ENCODE data around the gene CD177.
"Not testable (repeated sequence)": the region's sequence is repeated elsewhere in the genome, so short reads cannot be mapped to it uniquely, and the experiment has no call there.

CD177 gene

DNA sequence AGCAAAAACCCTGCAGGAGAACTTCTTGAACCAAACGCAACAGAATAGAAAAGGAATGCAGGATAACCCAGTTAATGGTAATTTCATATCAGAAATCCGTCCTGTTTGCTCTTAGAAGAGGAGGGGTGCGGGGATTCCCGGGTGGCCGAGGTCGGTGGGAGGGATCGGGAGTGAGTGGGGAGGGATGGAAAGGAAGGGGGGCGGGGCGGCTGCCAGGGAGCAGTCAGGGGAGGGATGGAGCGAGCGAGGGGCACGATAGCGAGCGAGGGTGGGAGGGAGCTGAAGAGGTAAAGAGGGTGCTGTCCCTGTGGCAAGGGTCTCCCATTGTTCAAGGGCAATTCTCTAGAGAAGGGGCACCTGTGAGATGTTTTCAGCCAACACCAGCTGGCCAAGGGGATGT is 26.5 kb downstream of the CD177 start:
- no peaks in the 10 kb centered on the region for H3K4me1 ChIP-seq (ENCODE audit: low read depth, poor library complexity, severe bottlenecking)
- no peak overlapping the region for H3K4me3 ChIP-seq (IDR thresholded peaks at IDR 0.05; ENCODE audit: insufficient read depth, low read depth, low read length)
- no peak overlapping the region for H3K27ac ChIP-seq
- TF ChIP-seq, protein P1, sequence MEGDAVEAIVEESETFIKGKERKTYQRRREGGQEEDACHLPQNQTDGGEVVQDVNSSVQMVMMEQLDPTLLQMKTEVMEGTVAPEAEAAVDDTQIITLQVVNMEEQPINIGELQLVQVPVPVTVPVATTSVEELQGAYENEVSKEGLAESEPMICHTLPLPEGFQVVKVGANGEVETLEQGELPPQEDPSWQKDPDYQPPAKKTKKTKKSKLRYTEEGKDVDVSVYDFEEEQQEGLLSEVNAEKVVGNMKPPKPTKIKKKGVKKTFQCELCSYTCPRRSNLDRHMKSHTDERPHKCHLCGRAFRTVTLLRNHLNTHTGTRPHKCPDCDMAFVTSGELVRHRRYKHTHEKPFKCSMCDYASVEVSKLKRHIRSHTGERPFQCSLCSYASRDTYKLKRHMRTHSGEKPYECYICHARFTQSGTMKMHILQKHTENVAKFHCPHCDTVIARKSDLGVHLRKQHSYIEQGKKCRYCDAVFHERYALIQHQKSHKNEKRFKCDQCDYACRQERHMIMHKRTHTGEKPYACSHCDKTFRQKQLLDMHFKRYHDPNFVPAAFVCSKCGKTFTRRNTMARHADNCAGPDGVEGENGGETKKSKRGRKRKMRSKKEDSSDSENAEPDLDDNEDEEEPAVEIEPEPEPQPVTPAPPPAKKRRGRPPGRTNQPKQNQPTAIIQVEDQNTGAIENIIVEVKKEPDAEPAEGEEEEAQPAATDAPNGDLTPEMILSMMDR (conservative IDR thresholded peaks at IDR 0.05; ENCODE audit: low read depth, low read length) = no peak
- no peaks in the 10 kb centered on the region for H3K36me3 ChIP-seq (ENCODE audit: insufficient read depth)
- no peaks in the 10 kb centered on the region for H3K27me3 ChIP-seq (ENCODE audit: insufficient read depth, low read depth)
- H2AFZ ChIP-seq (ENCODE audit: low read depth) = no peak overlapping the region
- no peak overlapping the region for H3K4me2 ChIP-seq
- H3K79me2 ChIP-seq (ENCODE audit: insufficient read depth, low read depth) = no peaks in the 10 kb centered on the region
- no peaks in the 10 kb centered on the region for H4K20me1 ChIP-seq (ENCODE audit: insufficient read depth)
- H3K9ac ChIP-seq = no peak overlapping the region

DNA sequence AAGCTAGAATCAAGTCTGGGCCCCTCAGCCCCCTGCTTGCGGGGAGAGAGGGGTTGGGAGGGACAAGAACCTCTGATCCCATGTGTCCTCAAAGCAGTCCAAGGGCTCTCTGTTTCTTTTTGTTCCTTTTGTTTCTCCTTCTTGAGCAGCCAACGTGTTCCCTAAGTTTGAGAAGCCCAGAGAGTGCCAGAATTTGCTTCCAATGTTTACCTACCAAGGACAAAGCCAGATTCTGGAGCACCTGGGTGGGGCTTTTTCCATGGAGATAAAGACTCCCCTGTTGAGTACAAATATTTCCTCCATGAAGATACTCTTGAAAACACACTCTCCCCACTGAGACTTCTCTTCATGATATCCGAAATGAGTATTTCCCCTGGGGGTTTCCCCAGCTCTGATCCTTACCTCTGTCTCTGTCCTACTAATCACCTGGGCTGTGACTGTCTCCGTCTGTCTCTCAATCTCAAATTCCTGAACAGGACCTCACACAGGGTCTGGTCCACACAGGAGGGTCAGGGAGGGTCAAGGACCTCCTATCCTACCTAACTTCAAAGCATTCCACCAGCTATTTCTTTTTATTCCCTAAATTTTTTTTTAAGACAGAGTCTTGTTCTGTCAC is 27.4 kb downstream of the CD177 start:
- Histone ChIP-seq H3K79me2 (ENCODE audit: insufficient read depth, low read depth) (no peaks in the 10 kb centered on the region), H3K9ac (no peak overlapping the region), H3K4me3 (IDR thresholded peaks at IDR 0.05; ENCODE audit: insufficient read depth, low read depth, low read length) (no peak overlapping the region), H3K27ac (no peak overlapping the region), H3K36me3 (ENCODE audit: insufficient read depth) (no peaks in the 10 kb centered on the region), H3K27me3 (ENCODE audit: insufficient read depth, low read depth) (no peaks in the 10 kb centered on the region), H2AFZ (ENCODE audit: low read depth) (no peak overlapping the region), H3K4me1 (ENCODE audit: low read depth, poor library complexity, severe bottlenecking) (no peaks in the 10 kb centered on the region), H3K4me2 (no peak overlapping the region), H4K20me1 (ENCODE audit: insufficient read depth) (no peaks in the 10 kb centered on the region)
- TF ChIP-seq, protein P1 (conservative IDR thresholded peaks at IDR 0.05; ENCODE audit: low read depth, low read length) = no peak

DNA sequence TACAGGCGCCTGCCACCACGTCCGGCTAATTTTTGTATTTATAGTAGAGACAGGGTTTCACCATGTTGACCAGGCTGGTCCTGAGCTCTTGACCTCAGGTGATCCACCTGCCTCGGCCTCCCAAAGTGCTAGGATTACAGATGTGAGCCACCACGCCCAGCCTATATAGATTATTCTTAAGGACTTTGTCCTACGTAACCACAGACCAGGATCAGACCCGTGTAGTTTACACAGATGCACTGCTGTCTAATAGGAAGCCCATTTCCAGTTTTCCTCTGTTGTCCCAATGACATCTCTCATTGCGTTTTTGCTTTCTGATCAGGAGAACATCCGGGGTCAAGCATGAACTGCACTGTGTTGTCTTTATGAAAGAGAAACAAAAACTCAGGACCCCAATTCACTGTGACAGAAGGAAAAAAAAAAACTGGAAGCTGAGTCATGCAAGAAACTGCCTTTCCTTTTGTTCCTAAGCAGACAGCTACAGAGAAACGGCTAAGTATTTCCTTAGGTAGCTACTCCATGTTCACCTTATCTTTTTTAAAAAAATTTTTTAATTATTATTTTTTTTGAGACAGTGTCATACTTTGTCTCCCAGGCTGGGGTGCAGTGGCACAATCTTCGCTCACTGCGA is 29.2 kb downstream of the CD177 start:
- H2AFZ ChIP-seq (ENCODE audit: low read depth); H3K27me3 ChIP-seq (ENCODE audit: insufficient read depth, low read depth); H3K36me3 ChIP-seq (ENCODE audit: insufficient read depth); H3K4me1 ChIP-seq (ENCODE audit: low read depth, poor library complexity, severe bottlenecking); H3K79me2 ChIP-seq (ENCODE audit: insufficient read depth, low read depth); H3K9ac ChIP-seq; H3K4me2 ChIP-seq; H3K27ac ChIP-seq; H4K20me1 ChIP-seq (ENCODE audit: insufficient read depth); H3K4me3 ChIP-seq (IDR thresholded peaks at IDR 0.05; ENCODE audit: insufficient read depth, low read depth, low read length): not testable (repeated sequence)

DNA sequence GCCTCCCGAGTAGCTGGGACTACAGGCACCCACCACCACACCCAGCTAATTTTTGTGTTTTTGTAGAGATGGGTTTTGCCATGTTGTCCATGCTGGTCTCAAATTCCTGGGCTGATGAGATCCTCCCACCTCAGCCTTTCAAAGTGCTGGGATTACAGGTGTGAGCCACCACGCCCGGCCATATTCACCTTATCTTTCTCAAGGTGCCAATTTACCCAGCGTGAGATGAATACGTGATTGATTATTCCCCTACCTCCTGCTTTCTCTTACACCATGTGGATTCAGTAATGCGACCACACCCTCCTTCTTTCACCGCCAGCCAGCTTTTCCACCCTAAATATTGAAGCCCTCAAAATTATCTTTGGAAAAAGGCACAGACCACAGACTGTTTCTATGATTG is 29.8 kb downstream of the CD177 start:
- not testable (repeated sequence) for H4K20me1 ChIP-seq (ENCODE audit: insufficient read depth)

DNA sequence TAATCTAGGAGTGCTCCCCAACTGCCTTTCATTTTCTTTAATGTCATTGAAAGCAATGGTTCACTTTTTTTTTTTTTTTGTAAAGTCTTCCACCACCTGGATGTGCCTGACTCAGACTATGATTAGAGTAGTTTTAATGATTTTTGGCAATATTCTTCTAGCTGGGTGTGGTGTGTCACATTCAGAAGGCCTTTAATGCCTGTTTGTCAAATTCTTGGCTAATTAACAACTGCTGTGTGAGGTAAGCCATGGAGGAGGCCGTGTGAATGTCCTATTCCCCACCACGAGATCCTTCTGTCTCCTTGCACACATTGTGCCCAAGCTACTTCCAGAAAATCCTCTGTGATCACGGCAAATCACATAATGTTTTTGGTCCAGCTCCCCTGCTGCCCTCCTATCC is 30.3 kb downstream of the CD177 start:
- H4K20me1 ChIP-seq (ENCODE audit: insufficient read depth); H2AFZ ChIP-seq (ENCODE audit: low read depth); H3K4me2 ChIP-seq: not testable (repeated sequence)

More for the DNA sequence above, 29.8 kb downstream of the CD177 start:
- H3K79me2 ChIP-seq (ENCODE audit: insufficient read depth, low read depth); H2AFZ ChIP-seq (ENCODE audit: low read depth); H3K4me3 ChIP-seq (IDR thresholded peaks at IDR 0.05; ENCODE audit: insufficient read depth, low read depth, low read length); H3K9ac ChIP-seq; H3K27ac ChIP-seq; H3K36me3 ChIP-seq (ENCODE audit: insufficient read depth); H3K27me3 ChIP-seq (ENCODE audit: insufficient read depth, low read depth); H3K4me2 ChIP-seq; H3K4me1 ChIP-seq (ENCODE audit: low read depth, poor library complexity, severe bottlenecking): not testable (repeated sequence)

DNA sequence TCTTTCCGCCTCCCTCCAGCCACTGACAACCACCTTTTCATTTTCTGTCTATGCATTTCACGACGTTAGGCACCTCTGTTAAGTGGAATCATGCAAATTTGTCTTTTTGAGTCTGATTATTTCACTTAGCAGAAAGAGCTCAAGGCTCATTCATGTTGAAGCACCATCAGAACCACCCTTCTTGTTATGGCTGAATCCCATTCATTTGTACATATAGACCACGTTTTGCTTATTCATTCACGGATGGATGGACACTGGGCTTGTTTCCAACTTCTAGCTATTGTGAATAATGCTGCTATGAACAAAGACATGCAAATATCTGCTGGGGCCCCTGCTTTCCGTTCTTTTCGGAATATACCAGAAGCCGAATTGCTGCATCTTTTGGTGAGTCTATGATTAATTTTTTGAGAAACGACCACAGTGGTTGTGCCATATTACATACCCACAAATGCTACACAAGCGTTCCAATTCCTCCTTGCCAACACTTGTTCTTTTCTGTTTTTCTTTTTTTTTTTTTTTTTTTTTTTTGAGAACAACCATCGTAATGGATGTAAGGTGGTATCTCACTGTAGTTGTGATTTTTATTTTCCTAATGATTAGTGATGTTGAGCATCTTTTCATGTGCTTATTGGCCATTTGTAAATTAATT is 37.5 kb downstream of the CD177 start:
- not testable (repeated sequence) for H2AFZ ChIP-seq (ENCODE audit: low read depth); H3K79me2 ChIP-seq (ENCODE audit: insufficient read depth, low read depth); H3K36me3 ChIP-seq (ENCODE audit: insufficient read depth); H3K9ac ChIP-seq; H4K20me1 ChIP-seq (ENCODE audit: insufficient read depth); H3K4me1 ChIP-seq (ENCODE audit: low read depth, poor library complexity, severe bottlenecking); H3K27ac ChIP-seq; H3K27me3 ChIP-seq (ENCODE audit: insufficient read depth, low read depth); H3K4me3 ChIP-seq (IDR thresholded peaks at IDR 0.05; ENCODE audit: insufficient read depth, low read depth, low read length); H3K4me2 ChIP-seq

More for the DNA sequence above, 30.3 kb downstream of the CD177 start:
- H3K4me3 ChIP-seq (IDR thresholded peaks at IDR 0.05; ENCODE audit: insufficient read depth, low read depth, low read length); H3K27ac ChIP-seq; H3K79me2 ChIP-seq (ENCODE audit: insufficient read depth, low read depth); H3K27me3 ChIP-seq (ENCODE audit: insufficient read depth, low read depth); H3K9ac ChIP-seq; H3K4me1 ChIP-seq (ENCODE audit: low read depth, poor library complexity, severe bottlenecking); H3K36me3 ChIP-seq (ENCODE audit: insufficient read depth): not testable (repeated sequence)

DNA sequence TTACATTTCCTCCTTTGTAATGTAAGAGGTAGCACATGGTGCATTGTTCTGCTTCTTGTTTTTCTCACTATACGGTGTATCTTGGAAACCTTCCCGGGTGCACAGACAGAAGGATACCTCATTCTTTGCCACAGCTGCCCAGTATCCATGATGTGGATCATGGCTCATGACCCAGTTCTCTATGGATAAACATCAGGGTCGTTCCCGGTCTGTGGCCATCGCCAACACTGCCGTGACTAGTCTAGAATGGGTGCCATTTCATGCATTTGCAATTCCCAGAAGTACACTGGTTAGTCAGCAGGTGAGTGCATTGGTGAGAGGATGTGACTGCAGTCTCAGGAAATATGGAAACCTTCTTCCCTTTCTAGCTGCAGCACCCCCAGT is 38.1 kb downstream of the CD177 start:
- H3K36me3 ChIP-seq (ENCODE audit: insufficient read depth); H2AFZ ChIP-seq (ENCODE audit: low read depth); H3K27ac ChIP-seq; H3K4me1 ChIP-seq (ENCODE audit: low read depth, poor library complexity, severe bottlenecking); H4K20me1 ChIP-seq (ENCODE audit: insufficient read depth); H3K4me3 ChIP-seq (IDR thresholded peaks at IDR 0.05; ENCODE audit: insufficient read depth, low read depth, low read length); H3K9ac ChIP-seq; H3K27me3 ChIP-seq (ENCODE audit: insufficient read depth, low read depth); H3K4me2 ChIP-seq; H3K79me2 ChIP-seq (ENCODE audit: insufficient read depth, low read depth): not testable (repeated sequence)

DNA sequence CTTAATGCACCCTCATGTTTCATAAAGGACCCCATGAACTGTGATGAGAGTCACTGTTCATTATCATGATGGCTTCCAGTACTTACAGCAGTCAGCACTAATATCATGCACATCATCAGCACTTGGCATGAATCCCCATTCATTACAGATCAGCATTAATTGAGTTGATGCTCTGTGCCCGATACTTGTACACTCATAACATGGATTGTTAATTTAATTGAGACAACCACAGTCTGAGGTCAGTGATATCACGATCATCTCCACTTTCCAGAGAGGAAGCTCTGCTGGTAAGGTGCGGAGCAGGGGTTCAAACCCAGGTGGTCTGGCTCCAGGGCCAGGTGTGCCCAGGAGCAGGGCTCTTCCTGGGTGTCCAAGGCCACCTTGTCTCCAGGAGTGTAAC is 40.0 kb downstream of the CD177 start:
- H3K79me2 ChIP-seq (ENCODE audit: insufficient read depth, low read depth); H3K4me1 ChIP-seq (ENCODE audit: low read depth, poor library complexity, severe bottlenecking); H3K9ac ChIP-seq; H3K27ac ChIP-seq; H2AFZ ChIP-seq (ENCODE audit: low read depth); H4K20me1 ChIP-seq (ENCODE audit: insufficient read depth); H3K36me3 ChIP-seq (ENCODE audit: insufficient read depth); H3K4me2 ChIP-seq; H3K27me3 ChIP-seq (ENCODE audit: insufficient read depth, low read depth); H3K4me3 ChIP-seq (IDR thresholded peaks at IDR 0.05; ENCODE audit: insufficient read depth, low read depth, low read length): not testable (repeated sequence)

All from KMS-11 (cell line).